GM18951 (cell line): ENCODE data around the gene MXRA8.
"Not testable (repeated sequence)": the region's sequence is repeated elsewhere in the genome, so short reads cannot be mapped to it uniquely, and the experiment has no call there.

Source experiments
- POLR2A ChIP-seq: IDR thresholded peaks from 4 replicates; pipeline ENCODE4 v1.6.1; 2011; ENCODE audit warnings: mild to moderate bottlenecking; ENCODE audit not compliant: insufficient read length, insufficient read depth; ENCODE audit errors: extremely low read depth
- in situ Hi-C: fragments of 300-500 bp; cut with MboI; formaldehyde crosslinking; loops from one replicate; pipeline ENCODE4 v1.12.0; 2022; ENCODE audit warnings: low sequenced_read_pairs, mixed read lengths, inconsistent platforms; ENCODE audit not compliant: unreplicated experiment

MXRA8 gene, protein sequence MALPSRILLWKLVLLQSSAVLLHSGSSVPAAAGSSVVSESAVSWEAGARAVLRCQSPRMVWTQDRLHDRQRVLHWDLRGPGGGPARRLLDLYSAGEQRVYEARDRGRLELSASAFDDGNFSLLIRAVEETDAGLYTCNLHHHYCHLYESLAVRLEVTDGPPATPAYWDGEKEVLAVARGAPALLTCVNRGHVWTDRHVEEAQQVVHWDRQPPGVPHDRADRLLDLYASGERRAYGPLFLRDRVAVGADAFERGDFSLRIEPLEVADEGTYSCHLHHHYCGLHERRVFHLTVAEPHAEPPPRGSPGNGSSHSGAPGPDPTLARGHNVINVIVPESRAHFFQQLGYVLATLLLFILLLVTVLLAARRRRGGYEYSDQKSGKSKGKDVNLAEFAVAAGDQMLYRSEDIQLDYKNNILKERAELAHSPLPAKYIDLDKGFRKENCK

DNA sequence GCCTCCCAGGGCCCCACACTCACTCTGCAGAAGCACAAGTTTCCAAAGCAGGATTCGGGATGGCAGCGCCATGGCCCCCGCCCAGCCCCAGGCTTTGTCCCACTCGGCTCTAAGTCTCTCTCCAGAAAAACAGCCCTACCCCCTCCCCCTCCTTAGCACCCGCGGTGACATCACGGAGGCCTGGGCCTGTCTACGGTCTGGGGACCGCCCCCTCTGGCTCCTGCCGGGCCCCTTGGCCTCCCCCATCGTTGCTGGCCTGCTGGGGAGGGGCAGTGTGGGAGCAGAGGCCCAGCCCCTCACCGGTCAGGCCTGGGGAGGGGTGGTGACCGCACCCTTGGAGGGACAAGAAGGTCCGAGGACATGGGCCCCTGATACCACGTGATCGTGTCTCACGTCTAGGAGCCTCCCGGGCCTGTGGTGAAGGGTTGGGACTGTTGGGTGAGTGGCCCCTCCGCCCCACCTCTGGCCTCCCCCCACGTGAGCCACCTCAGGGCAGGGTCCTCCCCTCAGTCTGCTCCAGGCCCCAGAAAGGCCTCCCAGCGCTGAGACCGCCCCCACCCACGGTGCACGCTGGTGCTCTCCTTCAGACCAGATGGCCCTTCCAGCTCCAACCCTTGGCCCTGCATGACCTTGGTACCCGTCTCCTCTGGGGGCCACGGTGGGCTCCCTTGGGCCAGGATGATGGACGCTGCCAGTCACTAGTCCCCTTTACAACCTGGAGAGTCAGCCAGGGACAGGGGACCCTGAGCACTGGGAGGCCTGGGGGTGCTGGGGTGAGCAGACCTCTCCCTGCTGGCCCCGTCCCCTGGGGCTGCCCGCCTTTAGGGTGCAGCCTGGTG, at the start of gene MXRA8:
Gene MXRA8, minus strand, starts transcription at position 123 of the 839 bp plus-strand sequence. Its CDS starts 51 bp downstream, at position 72.
- TF ChIP-seq POLR2A, result no peak
- in situ Hi-C loops, result no loop called here

DNA sequence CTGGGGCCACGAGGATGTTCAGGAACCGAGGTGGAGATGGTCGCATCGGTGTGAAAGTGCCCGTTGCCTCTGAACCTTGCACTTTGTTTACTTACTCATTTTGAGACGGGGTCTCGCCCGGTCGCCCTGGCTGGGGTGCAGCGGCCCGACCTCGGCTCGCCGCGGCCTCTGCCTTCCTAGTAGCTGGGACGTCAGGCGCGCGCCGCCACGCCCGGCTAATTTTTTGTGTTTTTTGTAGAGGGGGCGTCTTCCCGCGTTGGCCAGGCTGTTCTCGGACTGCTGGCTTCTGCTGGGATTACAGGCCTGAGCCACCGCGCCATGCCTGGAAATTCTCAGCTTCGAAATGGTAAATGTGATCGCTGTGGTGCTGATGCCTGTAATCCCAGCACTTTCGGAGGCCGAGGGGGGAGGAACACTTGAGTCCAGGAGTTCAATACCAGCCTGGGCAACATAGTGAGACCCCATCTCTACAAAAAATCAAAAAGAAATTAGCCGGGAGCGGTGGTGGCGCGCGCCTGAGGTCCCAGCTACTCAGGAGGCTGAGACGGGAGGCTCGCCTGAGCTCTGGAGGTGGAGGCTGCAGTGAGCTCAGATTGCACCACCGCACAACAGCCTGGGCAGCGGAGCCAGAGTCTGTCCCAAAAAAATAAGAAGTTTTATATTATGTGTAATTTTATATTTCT, 49.4 kb upstream of the MXRA8 start:
- in situ Hi-C loops, result no loop called here
- TF ChIP-seq POLR2A, result no peak

DNA sequence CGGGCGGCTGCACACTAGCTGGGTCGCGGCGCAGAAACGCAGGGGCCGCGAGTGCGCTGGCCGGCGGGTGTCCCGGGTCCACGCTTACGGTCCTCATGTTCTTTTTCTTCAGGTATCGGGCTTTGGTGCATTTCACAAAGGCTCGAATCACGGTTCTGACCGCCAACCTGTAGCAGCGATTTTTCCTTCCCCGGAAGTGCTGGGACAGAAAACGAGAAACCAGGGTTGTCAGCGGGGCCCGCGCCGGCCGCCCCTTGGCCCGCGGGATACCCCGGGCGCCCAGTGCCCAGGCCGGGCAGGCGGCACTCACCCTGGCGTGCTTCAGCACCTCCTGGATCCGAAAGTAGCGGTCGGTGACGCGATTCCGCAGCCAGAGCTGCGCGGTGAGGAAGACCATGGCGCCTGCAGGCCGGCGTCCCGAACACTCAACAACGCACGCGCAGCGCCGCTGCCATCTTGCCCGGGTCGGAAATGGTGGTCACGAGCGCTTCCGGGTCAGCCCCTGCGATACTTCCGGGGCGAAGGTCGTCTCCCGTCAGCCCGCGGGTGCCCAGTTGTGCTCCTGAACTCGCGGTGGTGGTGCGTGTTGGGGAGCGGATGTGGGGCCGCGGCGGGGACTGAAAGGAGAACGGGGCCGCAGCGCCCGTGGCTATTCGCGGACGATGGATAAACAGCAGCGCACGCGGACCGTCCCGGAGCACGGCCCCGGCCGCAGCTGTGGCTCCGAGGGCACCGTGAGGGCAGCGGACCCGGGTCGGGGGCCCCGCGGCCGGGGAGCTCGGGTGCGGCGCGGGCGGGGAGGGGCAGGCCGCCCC, 48.7 kb upstream of the MXRA8 start, which contains the start of gene MRPL20:
Gene MRPL20, minus strand, starts transcription at position 473 of the 815 bp plus-strand sequence. Its CDS starts 76 bp downstream, at position 397.
- TF ChIP-seq POLR2A, result peak; percentile 91
- in situ Hi-C loops, result no loop called here

DNA sequence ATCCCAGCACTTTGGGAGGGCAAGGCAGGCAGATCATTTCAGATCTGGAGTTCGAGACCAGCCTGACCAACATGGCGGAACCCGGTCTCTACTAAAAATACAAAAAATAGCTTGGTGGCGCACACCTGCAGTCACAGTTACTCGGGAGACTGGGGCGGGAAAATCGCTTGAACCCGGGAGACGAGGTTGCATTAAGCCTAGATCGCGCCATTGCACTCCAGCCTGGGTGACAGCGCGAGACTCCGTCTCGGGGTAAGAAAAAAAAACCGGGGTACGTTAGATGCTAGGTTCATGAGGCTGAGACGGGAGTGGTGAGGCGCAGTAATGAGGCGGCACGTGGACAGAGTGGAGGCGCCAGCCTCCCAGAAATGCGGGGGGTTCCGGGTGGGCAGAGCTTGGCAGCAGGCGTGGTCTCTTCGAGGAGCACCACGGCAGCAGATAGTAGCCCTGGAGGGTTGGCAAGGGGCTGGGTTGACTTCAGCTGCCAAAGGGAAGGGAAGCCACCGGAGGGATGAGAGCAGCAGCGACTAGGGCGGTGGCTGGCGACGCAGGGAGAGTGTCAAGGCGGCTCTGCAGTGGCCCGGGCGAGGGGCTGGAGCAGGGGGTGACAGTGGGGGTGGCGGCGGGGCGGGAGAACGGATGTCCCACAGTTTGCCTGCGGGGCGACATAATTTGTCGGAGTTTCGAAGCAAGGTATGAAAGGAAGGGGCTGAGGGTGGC, 47.9 kb upstream of the MXRA8 start:
- TF ChIP-seq POLR2A, result no peak
- in situ Hi-C loops, result no loop called here

DNA sequence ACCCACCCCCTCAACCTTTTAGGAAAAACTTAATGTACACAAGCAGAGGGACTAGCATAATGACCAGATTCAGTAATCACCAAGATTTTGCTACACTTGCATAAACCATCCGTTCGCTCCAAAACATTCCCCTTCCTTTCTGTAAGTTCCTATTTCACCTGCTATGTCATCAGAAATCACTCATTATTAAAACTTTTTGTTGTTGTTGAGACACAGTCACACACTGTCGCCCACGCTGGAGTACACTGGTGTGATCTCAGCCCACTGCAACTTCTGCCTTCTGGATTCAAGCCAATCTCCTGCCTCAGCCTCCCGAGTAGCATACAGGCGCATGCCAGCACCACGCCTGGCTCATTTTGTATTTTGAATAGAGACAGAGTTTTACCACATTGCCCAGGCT, 45.3 kb upstream of the MXRA8 start:
- no peak for TF ChIP-seq POLR2A
- in situ Hi-C loops, result no loop called here

DNA sequence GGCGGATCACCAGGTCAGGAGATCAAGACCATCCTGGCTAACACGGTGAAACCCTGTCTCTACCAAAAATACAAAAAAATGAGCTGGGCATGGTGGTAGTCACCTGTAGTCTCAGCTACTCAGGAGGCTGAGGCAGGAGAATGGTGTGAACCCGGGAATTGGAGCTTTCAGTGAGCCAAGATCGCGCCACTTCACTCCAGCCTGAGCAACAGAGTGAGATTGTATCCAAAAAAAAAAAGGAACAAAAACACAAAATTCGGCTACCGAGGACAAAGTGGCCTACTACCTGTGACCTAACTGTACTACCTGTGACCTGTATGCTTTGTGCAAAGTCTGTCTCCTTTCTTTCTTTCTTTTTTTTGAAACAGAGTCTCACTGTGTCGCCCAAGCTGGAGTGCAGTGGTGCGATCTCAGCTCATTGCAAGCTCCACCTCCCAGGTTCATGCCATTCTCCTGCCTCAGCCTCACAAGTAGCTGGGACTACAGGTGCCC, 44.6 kb upstream of the MXRA8 start:
- in situ Hi-C loops, result not testable (repeated sequence)

DNA sequence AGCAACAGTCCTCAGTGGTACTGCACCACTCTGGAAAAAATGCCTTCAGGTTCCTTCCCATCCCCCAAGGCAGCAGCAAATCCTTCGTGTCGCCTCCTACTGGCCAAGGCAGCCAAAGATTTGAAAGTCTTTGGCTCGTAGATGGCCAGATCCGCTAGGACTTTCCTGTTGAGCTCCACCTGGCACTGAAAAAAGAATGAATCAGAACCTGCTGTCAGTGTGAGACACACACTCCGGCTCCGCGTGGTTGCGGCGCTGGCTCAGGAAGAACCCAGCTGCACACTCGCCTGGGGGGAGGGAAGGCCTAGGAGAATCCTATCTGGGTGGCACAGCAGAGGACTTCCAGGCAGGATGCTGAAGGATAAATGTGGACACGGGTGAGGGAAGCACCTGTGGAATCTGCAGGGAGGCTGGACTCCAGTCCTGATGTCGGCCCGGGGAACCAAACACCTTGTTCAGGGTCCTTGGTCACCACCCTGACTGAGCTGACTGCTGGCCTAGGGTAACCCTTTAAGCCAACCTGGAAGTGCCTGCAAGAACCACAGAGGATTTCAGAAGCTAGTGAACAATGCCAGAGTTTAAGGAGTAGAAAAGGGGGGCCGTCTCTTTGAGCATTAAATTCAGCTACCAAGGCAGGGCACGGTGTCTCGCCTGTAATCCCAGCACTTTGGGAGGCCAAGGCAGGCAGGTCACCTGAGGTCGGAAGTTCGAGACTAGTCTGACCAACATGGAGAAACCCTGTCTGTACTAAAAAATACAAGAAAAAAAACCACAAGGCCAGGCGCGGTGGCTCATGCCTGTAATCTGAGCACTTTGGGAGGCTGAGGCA, 43.9 kb upstream of the MXRA8 start:
- peak; percentile 19 for TF ChIP-seq POLR2A
- in situ Hi-C loops, result no loop called here

DNA sequence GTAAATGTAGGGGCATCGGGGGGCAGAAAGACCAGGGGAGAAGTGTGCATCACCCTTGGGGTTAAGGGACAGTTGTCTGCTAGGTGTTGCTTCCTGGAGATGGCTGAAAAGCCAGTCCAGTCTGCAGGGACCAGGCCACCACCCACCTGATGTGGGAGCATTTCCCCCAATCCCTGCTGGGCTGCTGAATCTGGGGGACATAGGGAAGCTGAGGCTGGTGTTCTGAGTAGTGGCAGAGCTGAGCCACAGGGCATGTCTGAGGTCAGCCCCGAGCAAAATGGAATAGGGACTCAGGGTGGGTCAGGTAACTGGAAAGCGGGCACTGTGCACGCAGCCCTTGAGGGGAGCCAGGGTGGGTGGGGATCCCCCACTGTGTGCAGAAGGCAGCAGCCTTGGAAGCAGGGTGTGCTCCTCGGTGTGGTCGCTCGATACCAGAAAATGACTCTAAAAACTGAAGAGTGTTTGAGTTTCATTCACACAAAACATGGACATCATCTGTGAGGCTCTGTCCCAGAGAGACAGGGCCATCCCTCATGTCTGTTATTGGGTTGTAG, 43.2 kb upstream of the MXRA8 start:
- in situ Hi-C loops, result no loop called here
- TF ChIP-seq POLR2A, result peak; percentile 28

DNA sequence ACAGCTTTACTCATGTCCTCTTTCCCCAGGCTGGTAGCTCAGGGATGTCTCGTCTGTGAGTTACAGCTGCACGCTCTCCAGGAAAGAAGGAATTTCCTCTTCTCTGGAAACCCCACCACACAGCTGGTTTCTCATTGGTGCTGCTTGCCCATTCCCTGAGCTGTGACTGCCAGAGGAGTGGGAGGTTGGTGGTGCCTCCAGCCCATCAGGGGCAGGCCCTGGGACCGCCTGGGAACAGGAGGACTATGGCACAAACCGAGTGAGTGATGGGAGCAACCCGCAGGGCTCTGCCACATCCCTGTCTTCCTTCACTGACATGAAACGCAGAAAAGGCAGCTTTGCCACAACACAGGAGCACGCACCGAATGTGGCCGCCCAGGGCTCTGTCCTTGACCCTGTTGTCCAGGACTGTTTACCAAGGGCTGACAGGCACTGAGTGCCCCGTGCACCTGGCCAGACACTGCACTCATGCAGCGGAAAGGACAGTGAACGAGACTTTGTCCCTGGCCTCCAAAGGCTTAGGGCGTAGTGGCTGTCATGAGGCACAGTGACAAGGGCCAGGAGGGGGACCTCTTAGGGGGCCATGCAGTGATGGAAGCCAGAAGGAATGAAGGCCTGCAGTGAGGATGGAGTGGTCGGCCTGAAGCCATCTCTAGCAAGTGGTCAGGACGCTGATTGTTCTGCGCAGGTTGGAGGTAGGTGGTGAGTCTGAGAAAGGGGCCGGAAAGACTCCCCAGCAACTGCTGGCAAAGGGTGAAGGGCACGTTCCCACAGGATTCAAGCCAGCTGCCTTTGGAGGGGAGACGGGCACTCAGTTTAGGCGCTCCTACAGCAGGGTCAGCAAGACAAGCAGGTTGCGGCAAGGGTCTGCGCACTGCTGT, 42.5 kb upstream of the MXRA8 start:
- in situ Hi-C loops, result no loop called here
- no peak for TF ChIP-seq POLR2A
